IMR-90 (cell line): ENCODE measurements around the gene LRP3.

Experiments used
- CEBPB ChIP-seq: IDR thresholded peaks from 2 replicates; pipeline ENCODE4 v1.6.1; 2012; ENCODE audit warnings: low read depth, low read length, improper control_type of control experiment
- CTCF ChIP-seq: conservative IDR thresholded peaks from 2 replicates; pipeline ENCODE4 v1.5.1; 2012; ENCODE audit warnings: mild to moderate bottlenecking, low read depth, low read length, improper control_type of control experiment
- FOS ChIP-seq: fragments of 150-350 bp; IDR thresholded peaks from 2 replicates; pipeline ENCODE4 v1.6.1; 2016; ENCODE audit warnings: low read depth, low read length
- MAFK ChIP-seq: IDR thresholded peaks from 2 replicates; pipeline ENCODE4 v1.6.1; 2012; ENCODE audit warnings: low read depth, low read length, improper control_type of control experiment
- POLR2A ChIP-seq: IDR thresholded peaks from 2 replicates; pipeline ENCODE4 v1.6.1; 2012; ENCODE audit warnings: mild to moderate bottlenecking, low read depth, low read length
- RAD21 ChIP-seq: IDR thresholded peaks from 2 replicates; pipeline ENCODE4 v1.6.1; 2012; ENCODE audit warnings: low read length, improper control_type of control experiment
- RFX5 ChIP-seq: IDR thresholded peaks from 2 replicates; pipeline ENCODE4 v1.8.0; 2012; ENCODE audit warnings: low read depth, mild to moderate bottlenecking, low read length, moderate library complexity
- SMC3 ChIP-seq: fragments of 150-350 bp; IDR thresholded peaks from 2 replicates; pipeline ENCODE4 v1.6.1; 2016; ENCODE audit warnings: low read depth, mild to moderate bottlenecking, antibody characterized with exemption, low read length, moderate library complexity
- USF2 ChIP-seq: fragments of 150-350 bp; IDR thresholded peaks from 2 replicates; pipeline ENCODE4 v1.6.1; 2017; ENCODE audit warnings: mild to moderate bottlenecking, antibody characterized with exemption, low read length, low read depth

- TF ChIP-seq CTCF (no peak), POLR2A (no peak), RFX5 (no peak), RAD21 (no peak), FOS (no peak), SMC3 (no peak), CEBPB (no peak), USF2 (no peak), MAFK (no peak)
Measured at GRCh38 chr19:33225458-33225926, 31.4 kb downstream of the LRP3 start, which contains the start of gene SLC7A10.
